HepG2 (cell line): ENCODE measurements around the gene NUDT22. TPM values are rescaled to one million over a fixed set of nuclear protein-coding genes. Genes with fewer than 3 reads are reported as not detected.

Experiments
- ATAC-seq: fragments of 200-7000 bp; cut with Tn5 transposase; 3 replicates; pipeline ENCODE4 v1.9.1; 2020; ENCODE audit warnings: mild to moderate bottlenecking, moderate library complexity
- BruUV-seq: library from RNA; stranded (reverse); fragments of 400-500 nt; replicated peaks from 2 replicates; lab custom pipeline; 2021; lab: Mats Ljungman, UMichigan
- CTCF ChIA-PET: fragments of 300-600 bp; formaldehyde crosslinking; extraction: SDS; loops from one replicate; lab custom pipeline; 2021; ENCODE audit warnings: low total read pairs, inconsistent platforms, low intra/inter-chr PET ratio; lab: Yijun Ruan, JAX
- POLR2A ChIA-PET: fragments of 350-600 bp; sonication (Branson Sonifier 250); formaldehyde crosslinking; loops from one replicate; lab custom pipeline; 2020; ENCODE audit warnings: antibody characterized with exemption, inconsistent platforms; lab: Yijun Ruan, JAX
- DNase-seq: peaks from one replicate; pipeline ENCODE4 v3.0.0-alpha.2; 2015; ENCODE audit warnings: low spot score
- FAIRE-seq: peaks from 3 replicates; lab custom pipeline; 2011; peaks lifted over from hg19 to GRCh38; lab: Jason Lieb, UNC
- H2AFZ ChIP-seq: one replicate; pipeline ENCODE4 v1.6.1; 2011; ENCODE audit warnings: low read length, inconsistent platforms
- H3K27ac ChIP-seq: fragments of 300-600 bp; 3 replicates; pipeline ENCODE4 v1.8.0; 2011; ENCODE audit warnings: mixed run types, mild to moderate bottlenecking, mixed read lengths, low read length, inconsistent platforms; ENCODE audit not compliant: insufficient read depth; ENCODE audit errors: extremely low read length
- H3K27me3 ChIP-seq, 2 experiments: fragments of 200-600 bp in 1 of 2; 2 replicates in 1 of 2; 3 replicates in 1 of 2; pipeline versions ENCODE4 v1.6.0 to v1.8.0; 2011; ENCODE audit warnings: low read length in 2 of 2, mild to moderate bottlenecking in 2 of 2, moderate library complexity in 2 of 2, inconsistent platforms in 1 of 2; ENCODE audit not compliant: insufficient read depth in 2 of 2, control insufficient read depth in 1 of 2
- H3K36me3 ChIP-seq, 2 experiments: fragments of 200-600 bp in 1 of 2; replicated peaks in 1 of 2; 2 replicates in 1 of 2; 3 replicates in 1 of 2; pipeline versions ENCODE4 v1.5.1 to v1.8.0; 2011; ENCODE audit warnings: low read length in 2 of 2, inconsistent platforms in 1 of 2; ENCODE audit not compliant: insufficient read depth in 2 of 2, control insufficient read depth in 1 of 2
- H3K4me1 ChIP-seq: 2 replicates; pipeline ENCODE4 v1.5.1; 2012; ENCODE audit warnings: low read length, inconsistent platforms; ENCODE audit not compliant: insufficient read depth
- H3K4me2 ChIP-seq: 2 replicates; pipeline ENCODE4 v1.6.0; 2011; ENCODE audit warnings: low read depth, low read length, inconsistent platforms
- H3K4me3 ChIP-seq, 3 experiments: fragments of 200-600 bp in 1 of 3; sonication (generic), shearing (Covaris generic) in 1 of 3; replicated peaks in 1 of 3; 2 replicates each; pipeline ENCODE4 v1.5.1; 2011 to 2016; ENCODE audit warnings: low read length in 3 of 3, inconsistent platforms in 2 of 3, low read depth in 2 of 3, mild to moderate bottlenecking in 2 of 3, control low read depth in 1 of 3, mixed read lengths in 1 of 3; ENCODE audit not compliant: insufficient read depth in 1 of 3
- H3K79me2 ChIP-seq: one replicate; pipeline ENCODE4 v1.6.1; 2011; ENCODE audit warnings: low read length, inconsistent platforms; ENCODE audit not compliant: insufficient read depth
- H3K9ac ChIP-seq: 2 replicates; pipeline ENCODE4 v1.6.0; 2011; ENCODE audit warnings: mild to moderate bottlenecking, low read depth, low read length, inconsistent platforms; ENCODE audit not compliant: insufficient read depth
- H3K9me3 ChIP-seq: 2 replicates; pipeline ENCODE4 v1.5.1; 2012; ENCODE audit warnings: mild to moderate bottlenecking, low read length
- H4K20me1 ChIP-seq: 2 replicates; pipeline ENCODE4 v1.6.0; 2011; ENCODE audit warnings: inconsistent platforms, mild to moderate bottlenecking, low read length, moderate library complexity; ENCODE audit not compliant: insufficient read depth
- FOXA1 ChIP-seq, 2 experiments: fragments of 450-650 bp in 1 of 2; sonication (generic) in 1 of 2; formaldehyde crosslinking in 1 of 2; IDR thresholded peaks; 2 replicates each; pipeline versions ENCODE4 v1.4.0 to v1.6.1; 2016 to 2020; ENCODE audit warnings: missing genetic modification reagents in 1 of 2
- FOXA3 ChIP-seq: IDR thresholded peaks from 2 replicates; pipeline ENCODE4 v1.6.1; 2016; ENCODE audit warnings: missing genetic modification reagents, missing compliant biosample characterization
- FOXP1 ChIP-seq, 2 experiments: fragments of 450-650 bp in 1 of 2; IDR thresholded peaks; 2 replicates each; pipeline ENCODE4 v1.6.1; 2017 to 2018; ENCODE audit warnings: antibody characterized with exemption in 1 of 2
- HOXA3 ChIP-seq: sonication (generic); formaldehyde crosslinking; IDR thresholded peaks from 2 replicates; pipeline ENCODE4 v1.5.0; 2020; ENCODE audit warnings: missing genetic modification reagents
- JUN ChIP-seq: sonication (generic); formaldehyde crosslinking; IDR thresholded peaks from 2 replicates; pipeline ENCODE4 v1.4.0; 2020; ENCODE audit warnings: mild to moderate bottlenecking, missing genetic modification reagents
- ZBTB7A ChIP-seq: sonication (generic); formaldehyde crosslinking; IDR thresholded peaks from 2 replicates; pipeline ENCODE4 v1.8.0; 2022; ENCODE audit warnings: mild to moderate bottlenecking, missing genetic modification reagents
- ZNF331 ChIP-seq: sonication (generic); formaldehyde crosslinking; IDR thresholded peaks from 2 replicates; pipeline ENCODE4 v1.4.0; 2020; ENCODE audit warnings: missing genetic modification reagents
- ZNF577 ChIP-seq: sonication (generic); formaldehyde crosslinking; IDR thresholded peaks from 2 replicates; pipeline ENCODE4 v1.4.0; 2020; ENCODE audit warnings: mild to moderate bottlenecking, low read depth, missing genetic modification reagents, borderline replicate concordance
- ZNF724P ChIP-seq: sonication (generic); formaldehyde crosslinking; IDR thresholded peaks from 2 replicates; pipeline ENCODE4 v1.8.0; 2022; ENCODE audit warnings: missing genetic modification reagents, borderline replicate concordance
- ZNF749 ChIP-seq: sonication (generic); formaldehyde crosslinking; IDR thresholded peaks from 2 replicates; pipeline ENCODE4 v1.8.0; 2022; ENCODE audit warnings: mild to moderate bottlenecking, missing genetic modification reagents, moderate library complexity, borderline replicate concordance
- whole genome bisulfite sequencing: methylation state at CpG from one replicate; pipeline ENCODE4 v1.1.6; 2017; ENCODE audit warnings: low lambda C conversion rate; 5-methylcytosine and 5-hydroxymethylcytosine counted together
- in situ Hi-C: cut with HindIII; loops from 2 replicates; pipeline ENCODE4 v1.10.0; 2017; ENCODE audit warnings: low pct_unique_long_range_greater_than_20kb; ENCODE audit not compliant: extremely low pct_ligation_motif_present
- intact Hi-C: fragments of 100-400 bp; cut with micrococcal nuclease; formaldehyde crosslinking; loops from one replicate; pipeline ENCODE4 v1.10.0; 2022; ENCODE audit not compliant: unreplicated experiment
- polyA plus RNA-seq, 8 experiments: library from polyadenylated mRNA; depleted of rRNA in 3 of 8; stranded (reverse) in 7 of 8; unstranded in 1 of 8; fragments of >200 nt; fragmentation: Illumina TruSeq in 4 of 8; extraction: Trizol in 4 of 8; gene quantifications; 2 replicates each; pipeline versions ENCODE4 v1.2.1 to v1.2.3, GENCODE V29; 2011 to 2016; ENCODE audit warnings: low read depth in 4 of 8, missing spikeins in 1 of 8, mixed read lengths in 1 of 8; ENCODE audit not compliant: insufficient read depth in 1 of 8
- total RNA-seq, 5 experiments: library from RNA; depleted of rRNA; stranded (reverse); fragments of >200 nt; fragmentation: Illumina TruSeq; extraction: Trizol; gene quantifications; 2 replicates each; pipeline ENCODE4 v1.2.3, GENCODE V29; 2016; ENCODE audit warnings: low read depth in 1 of 5
- TF ChIP-seq, protein P1 (sequence below): sonication (generic); formaldehyde crosslinking; IDR thresholded peaks from 2 replicates; pipeline ENCODE4 v1.8.0; 2023; ENCODE audit warnings: mild to moderate bottlenecking, missing genetic modification reagents
- TF ChIP-seq, protein P2 (sequence below): fragments of 450-650 bp; IDR thresholded peaks from 2 replicates; pipeline ENCODE4 v1.6.1; 2017; ENCODE audit warnings: mild to moderate bottlenecking

NUDT22 gene
- total and polyA plus RNA-seq, 2 of the 13 experiments (the other 11 are each of a cell fraction or from before 2014, with no cell fraction given), result 33.5 to 39.8 TPM

DNA sequence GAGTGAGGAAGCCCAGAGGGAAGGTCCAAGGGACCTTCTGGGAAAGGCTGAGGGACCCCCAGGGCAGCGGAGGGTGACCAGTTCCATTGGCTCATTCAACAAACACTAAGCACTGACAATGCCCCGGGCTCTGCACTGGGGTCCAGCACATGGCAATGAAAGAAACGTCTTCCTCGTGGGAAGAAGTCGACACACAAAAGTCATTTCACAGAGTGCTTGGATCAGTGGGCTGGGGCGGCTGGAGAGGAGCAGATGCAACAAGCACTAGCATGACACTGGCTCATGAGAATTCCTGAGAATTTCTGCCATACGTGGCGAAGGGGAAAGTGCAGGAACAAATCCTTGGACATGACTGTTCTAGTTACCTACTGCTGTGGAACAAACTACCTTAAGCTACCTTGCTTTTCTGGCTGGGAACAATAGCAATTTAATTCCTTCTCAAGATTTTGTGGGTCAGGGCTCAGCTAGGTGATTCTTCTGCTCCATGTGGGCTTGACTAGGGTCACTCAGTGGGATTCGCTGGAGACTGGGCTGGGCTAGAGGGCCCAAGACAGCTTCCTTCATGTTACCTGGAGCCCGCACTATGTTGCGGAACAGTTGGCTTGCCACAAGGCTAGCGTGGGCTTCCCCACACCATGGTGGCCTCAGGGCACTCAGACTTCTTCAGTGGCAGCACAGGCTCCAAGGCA, 47.0 kb upstream of the NUDT22 start:
- Histone ChIP-seq H3K27me3 (no peaks in the 10 kb centered on the region), H3K4me1 (peaks cover 34% of the 10 kb centered on the region), H3K4me2 (no peak overlapping the region), H2AFZ (no peak overlapping the region), H3K36me3 (no peaks in the 10 kb centered on the region), H3K79me2 (no peaks in the 10 kb centered on the region), H3K27ac (no peak overlapping the region), H4K20me1 (no peaks in the 10 kb centered on the region), H3K9me3 (no peaks in the 10 kb centered on the region), H3K4me3 (no peak overlapping the region), H3K9ac (no peak overlapping the region)
- CTCF ChIA-PET, result no interaction called here
- DNase-seq, result no peak
- in situ Hi-C loops, result no loop called here
- BruUV-seq, result no TSS peak
- FAIRE-seq, result no peak
- ATAC-seq, result no peak
- WGBS, result 92% methylated on average over 11 of the region's 12 CpGs
- TF ChIP-seq, protein P1, sequence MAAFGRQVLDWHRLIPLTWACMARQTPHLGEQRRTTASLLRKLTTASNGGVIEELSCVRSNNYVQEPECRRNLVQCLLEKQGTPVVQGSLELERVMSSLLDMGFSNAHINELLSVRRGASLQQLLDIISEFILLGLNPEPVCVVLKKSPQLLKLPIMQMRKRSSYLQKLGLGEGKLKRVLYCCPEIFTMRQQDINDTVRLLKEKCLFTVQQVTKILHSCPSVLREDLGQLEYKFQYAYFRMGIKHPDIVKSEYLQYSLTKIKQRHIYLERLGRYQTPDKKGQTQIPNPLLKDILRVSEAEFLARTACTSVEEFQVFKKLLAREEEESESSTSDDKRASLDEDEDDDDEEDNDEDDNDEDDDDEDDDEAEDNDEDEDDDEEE (CRISPR knock-in tag), result no peak
- peak; percentile 97 for TF ChIP-seq ZNF331 (CRISPR knock-in tag)
- TF ChIP-seq, all 625 proteins: peak for 1
- POLR2A ChIA-PET, result no interaction called here
- intact Hi-C loops, result no loop called here

DNA sequence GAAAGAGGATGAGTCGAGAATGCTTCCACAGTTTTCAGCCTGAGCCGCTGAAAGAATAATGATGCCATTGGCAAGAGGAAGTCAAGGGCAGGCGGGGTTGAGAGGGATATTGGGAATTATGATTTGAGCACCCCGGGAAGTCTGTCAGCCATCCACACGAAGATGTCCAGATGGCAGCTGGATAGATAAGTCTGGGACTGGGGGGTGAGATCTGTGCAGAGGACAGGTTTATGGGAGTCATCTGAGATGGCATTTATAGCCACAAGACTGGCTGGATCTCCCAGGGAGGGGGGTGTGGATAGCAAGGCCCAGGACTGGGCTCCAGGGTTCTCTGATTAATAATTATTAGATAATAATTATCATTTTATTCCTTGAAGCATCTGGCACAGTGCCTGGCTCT, 45.2 kb upstream of the NUDT22 start:
- CTCF ChIA-PET, result no interaction called here
- in situ Hi-C loops, result no loop called here
- intact Hi-C loops, result loop anchor here (10.0 kb wide), 1 partner anchor 124 kb away; the partner anchor contains the start of genes CATSPERZ and ESRRA
- POLR2A ChIA-PET, result interaction anchor here (0.7 to 1.5 kb wide), 5 partner anchors 10 to 173 kb away, joined by 3 to 19 read pairs (median 4); partner anchors contain the start of genes MACROD1, NUDT22 and TRPT1
- H3K79me2 ChIP-seq, result no peaks in the 10 kb centered on the region
- DNase-seq (no peak), ATAC-seq (no peak), FAIRE-seq (no peak)
- H3K9me3 ChIP-seq, result no peaks in the 10 kb centered on the region
- peak overlapping the region; percentile 77; the same call in 1 of the 2 replicates for H3K4me2 ChIP-seq
- H4K20me1 ChIP-seq, result no peaks in the 10 kb centered on the region
- H3K4me3 ChIP-seq, result no peak overlapping the region
- H2AFZ ChIP-seq, result no peak overlapping the region
- 89% methylated on average over 5 of the region's 5 CpGs for WGBS
- 0 out of 2 replicates have a peak overlapping the region, but pooled peaks have one; percentile 57 for H3K9ac ChIP-seq
- H3K36me3 ChIP-seq, result no peaks in the 10 kb centered on the region
- H3K27me3 ChIP-seq, result no peaks in the 10 kb centered on the region
- TF ChIP-seq FOXP1 (IDR thresholded peaks at IDR 0.05) (no peak), FOXP1 (CRISPR knock-in tag; IDR thresholded peaks at IDR 0.05) (no peak), ZNF724P (CRISPR knock-in tag) (no peak), HOXA3 (CRISPR knock-in tag) (no peak), ZNF577 (CRISPR knock-in tag) (no peak), JUN (CRISPR knock-in tag) (no peak), ZNF749 (CRISPR knock-in tag) (no peak), FOXA3 (CRISPR knock-in tag) (no peak), FOXA1 (IDR thresholded peaks at IDR 0.05) (no peak), FOXA1 (CRISPR knock-in tag; IDR thresholded peaks at IDR 0.05) (no peak), ZBTB7A (no peak)
- TF ChIP-seq, protein P2, sequence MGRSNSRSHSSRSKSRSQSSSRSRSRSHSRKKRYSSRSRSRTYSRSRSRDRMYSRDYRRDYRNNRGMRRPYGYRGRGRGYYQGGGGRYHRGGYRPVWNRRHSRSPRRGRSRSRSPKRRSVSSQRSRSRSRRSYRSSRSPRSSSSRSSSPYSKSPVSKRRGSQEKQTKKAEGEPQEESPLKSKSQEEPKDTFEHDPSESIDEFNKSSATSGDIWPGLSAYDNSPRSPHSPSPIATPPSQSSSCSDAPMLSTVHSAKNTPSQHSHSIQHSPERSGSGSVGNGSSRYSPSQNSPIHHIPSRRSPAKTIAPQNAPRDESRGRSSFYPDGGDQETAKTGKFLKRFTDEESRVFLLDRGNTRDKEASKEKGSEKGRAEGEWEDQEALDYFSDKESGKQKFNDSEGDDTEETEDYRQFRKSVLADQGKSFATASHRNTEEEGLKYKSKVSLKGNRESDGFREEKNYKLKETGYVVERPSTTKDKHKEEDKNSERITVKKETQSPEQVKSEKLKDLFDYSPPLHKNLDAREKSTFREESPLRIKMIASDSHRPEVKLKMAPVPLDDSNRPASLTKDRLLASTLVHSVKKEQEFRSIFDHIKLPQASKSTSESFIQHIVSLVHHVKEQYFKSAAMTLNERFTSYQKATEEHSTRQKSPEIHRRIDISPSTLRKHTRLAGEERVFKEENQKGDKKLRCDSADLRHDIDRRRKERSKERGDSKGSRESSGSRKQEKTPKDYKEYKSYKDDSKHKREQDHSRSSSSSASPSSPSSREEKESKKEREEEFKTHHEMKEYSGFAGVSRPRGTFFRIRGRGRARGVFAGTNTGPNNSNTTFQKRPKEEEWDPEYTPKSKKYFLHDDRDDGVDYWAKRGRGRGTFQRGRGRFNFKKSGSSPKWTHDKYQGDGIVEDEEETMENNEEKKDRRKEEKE, result no peak
- no TSS peak for BruUV-seq
- peaks cover 44% of the 10 kb centered on the region for H3K4me1 ChIP-seq
- H3K27ac ChIP-seq, result no peak overlapping the region
